ENCODE data around the gene AP3S1. TPM values are rescaled to one million over a fixed set of nuclear protein-coding genes. Genes with fewer than 3 reads are reported as not detected.

The AP3S1 gene
- total RNA-seq, 6 experiments from 2014 or later: 27.8 to 51.0 (median 40.4) TPM

GRCh38 chr5:115963566-115963965, 121.8 kb downstream of the AP3S1 start:
- Histone ChIP-seq H3K36me3 (no peaks in the 10 kb centered on the region), H3K4me1 (peaks cover 0 to 17% (median 0%) of the 10 kb centered on the region in 4 donors), H3K27ac (no peak overlapping the region), H3K27me3 (peaks cover 5 to 25% of the 10 kb centered on the region in 2 donors), H3K9me3 (no peaks in the 10 kb centered on the region), H3K4me3 (no peak overlapping the region)
- TF ChIP-seq CTCF (IDR thresholded peaks at IDR 0.05) (no peak), POLR2A (IDR thresholded peaks at IDR 0.05) (no peak)
- DNase-seq: no peak
- intact Hi-C loops (cut with DNase I): no loop called here
- WGBS (ENCODE audit: insufficient coverage, low coverage, low lambda C conversion rate, missing lambda C conversion rate): 19% methylated on average over 17 of the region's 17 CpGs
- ATAC-seq: peak in 3 of 4 donors; percentile 24 to 34 (median 33)

Other genes starting within 250 kb of the AP3S1 start
- gene TICAM2, start 239.5 kb upstream of the AP3S1 start, total RNA-seq: 1 to 10 TPM in 4 of 6 experiments, under 1 TPM in 2; 0.31 to 2.3 (median 2.1) TPM
- gene TMED7, start 215.9 kb upstream of the AP3S1 start, total RNA-seq: 100 to 1,000 TPM in 2 of 6 experiments, 10 to 100 TPM in 4; 69.8 to 103 (median 91.7) TPM
- 100 to 1,000 TPM in 5 of 6 experiments, 10 to 100 TPM in 1; 98.9 to 260 (median 154) TPM for gene CDO1, start 25.3 kb upstream of the AP3S1 start, total RNA-seq
- gene ATG12, start 370 bp upstream of the AP3S1 start, total RNA-seq: 10 to 100 TPM; 18.4 to 32.4 (median 21.8) TPM
- under 1 TPM in 2 of 6 experiments, not detected in 4; 0.07 to 0.11 TPM for gene LVRN, start 120.5 kb downstream of the AP3S1 start, total RNA-seq
- not detected for gene ARL14EPL, start 190.5 kb downstream of the AP3S1 start, total RNA-seq
- 10 to 100 TPM; 11.1 to 16.2 (median 14.4) TPM for gene COMMD10, start 243.1 kb downstream of the AP3S1 start, total RNA-seq

Data from right lobe of liver (tissue), 6 donors.